Activated T-helper 1 cell treated with anti-CD3 and anti-CD28 coated beads, Interleukin-12 subunit alpha, Interleukin-12 subunit beta, Interleukin-2, Interleukin-4 antibody, amounts not matched to agents 30 ng/mL and 10 ng/mL and 1 ng/mL, durations not matched to agents 14 hours and 24 hours and 36 hours (primary cell): Measurements from ENCODE around the gene REC114. TPM values are rescaled to one million over a fixed set of nuclear protein-coding genes. Genes with fewer than 3 reads are reported as not detected.
"Not testable (repeated sequence)": the region's sequence is repeated elsewhere in the genome, so short reads cannot be mapped to it uniquely, and the experiment has no call there.

Source experiments
- DNase-seq: peaks from one replicate; pipeline ENCODE4 v3.0.0; 2021; ENCODE audit warnings: low spot score
- H3K27ac Mint-ChIP-seq: one replicate; pipeline ENCODE4 v1.8.0; 2021; ENCODE audit warnings: mild to moderate bottlenecking, mixed read lengths
- H3K27me3 Mint-ChIP-seq: one replicate; pipeline ENCODE4 v1.8.0; 2022; ENCODE audit warnings: mild to moderate bottlenecking, moderate library complexity, mixed read lengths; ENCODE audit not compliant: insufficient read depth
- H3K36me3 Mint-ChIP-seq: one replicate; pipeline ENCODE4 v1.8.0; 2021; ENCODE audit warnings: low read depth, mixed read lengths
- H3K4me1 Mint-ChIP-seq: one replicate; pipeline ENCODE4 v1.8.0; 2021; ENCODE audit warnings: low read depth, mixed read lengths
- H3K4me3 Mint-ChIP-seq: one replicate; pipeline ENCODE4 v1.8.0; 2021; ENCODE audit warnings: mild to moderate bottlenecking, moderate library complexity, mixed read lengths
- H3K9me3 Mint-ChIP-seq: one replicate; pipeline ENCODE4 v1.8.0; 2021; ENCODE audit warnings: mixed read lengths
- intact Hi-C: fragments of 100-400 bp; cut with micrococcal nuclease; formaldehyde crosslinking; loops from one replicate; pipeline ENCODE4 v1.15.1; 2024
- total RNA-seq: library from RNA; stranded (reverse); gene quantifications from 2 replicates; pipeline ENCODE4 v1.2.3, GENCODE V29; 2022

The REC114 gene
- total RNA-seq, 1 donor from 2014 or later = not detected

- Mint-ChIP-seq H3K27me3 (peaks cover 33% of the 10 kb centered on the region), H3K4me3 (no peak overlapping the region)
Measured at GRCh38 chr15:73467758-73468157, 24.8 kb downstream of the REC114 start.

GRCh38 chr15:73474785-73475184 lies 31.8 kb downstream of the REC114 start:
- Mint-ChIP-seq H3K4me3 (no peak overlapping the region), H3K36me3 (no peaks in the 10 kb centered on the region), H3K9me3 (no peaks in the 10 kb centered on the region), H3K4me1 (no peaks in the 10 kb centered on the region), H3K27me3 (peaks cover 33% of the 10 kb centered on the region), H3K27ac (no peak overlapping the region)
- intact Hi-C loops = no loop called here
- no peak for DNase-seq

More at GRCh38 chr15:73467758-73468157, 24.8 kb downstream of the REC114 start:
- intact Hi-C loops = no loop called here
- Mint-ChIP-seq H3K36me3 (no peaks in the 10 kb centered on the region), H3K9me3 (no peaks in the 10 kb centered on the region), H3K27ac (no peak overlapping the region), H3K4me1 (no peaks in the 10 kb centered on the region)
- DNase-seq = no peak

- Mint-ChIP-seq H3K9me3 (no peaks in the 10 kb centered on the region), H3K4me1 (no peaks in the 10 kb centered on the region), H3K4me3 (no peak overlapping the region), H3K27ac (no peak overlapping the region), H3K27me3 (peaks cover 26% of the 10 kb centered on the region), H3K36me3 (no peaks in the 10 kb centered on the region)
- intact Hi-C loops = no loop called here
- DNase-seq = no peak
Measured at GRCh38 chr15:73476704-73477216, 33.8 kb downstream of the REC114 start.

GRCh38 chr15:73480050-73480449 lies 37.1 kb downstream of the REC114 start:
- Mint-ChIP-seq H3K27me3 (peaks cover 15% of the 10 kb centered on the region), H3K4me1 (no peaks in the 10 kb centered on the region), H3K27ac (no peak overlapping the region), H3K36me3 (no peaks in the 10 kb centered on the region), H3K9me3 (no peaks in the 10 kb centered on the region), H3K4me3 (no peak overlapping the region)
- intact Hi-C loops = no loop called here
- DNase-seq = no peak

GRCh38 chr15:73482166-73482565 lies 39.2 kb downstream of the REC114 start:
- intact Hi-C loops = no loop called here
- Mint-ChIP-seq H3K27ac (no peak overlapping the region), H3K9me3 (no peaks in the 10 kb centered on the region), H3K4me3 (no peak overlapping the region), H3K27me3 (peaks cover 15% of the 10 kb centered on the region), H3K4me1 (no peaks in the 10 kb centered on the region), H3K36me3 (no peaks in the 10 kb centered on the region)
- DNase-seq = no peak

GRCh38 chr15:73483053-73483452 lies 40.1 kb downstream of the REC114 start:
- H3K27me3 Mint-ChIP-seq = peaks cover 15% of the 10 kb centered on the region
- H3K4me1 Mint-ChIP-seq = no peaks in the 10 kb centered on the region
- H3K27ac Mint-ChIP-seq = no peak overlapping the region
- H3K4me3 Mint-ChIP-seq = no peak overlapping the region
- DNase-seq = no peak
- intact Hi-C loops = no loop called here
- H3K36me3 Mint-ChIP-seq = no peaks in the 10 kb centered on the region
- no peaks in the 10 kb centered on the region for H3K9me3 Mint-ChIP-seq

GRCh38 chr15:73485372-73485771 lies 42.4 kb downstream of the REC114 start:
- H3K27ac Mint-ChIP-seq = no peak overlapping the region
- H3K4me1 Mint-ChIP-seq = no peaks in the 10 kb centered on the region
- no peaks in the 10 kb centered on the region for H3K36me3 Mint-ChIP-seq
- DNase-seq = no peak
- H3K4me3 Mint-ChIP-seq = no peak overlapping the region
- H3K9me3 Mint-ChIP-seq = no peaks in the 10 kb centered on the region
- intact Hi-C loops = no loop called here
- H3K27me3 Mint-ChIP-seq = peaks cover 12% of the 10 kb centered on the region

GRCh38 chr15:73485885-73486284 lies 42.9 kb downstream of the REC114 start:
- H3K4me3 Mint-ChIP-seq, H3K4me1 Mint-ChIP-seq, H3K9me3 Mint-ChIP-seq, intact Hi-C loops, DNase-seq, H3K36me3 Mint-ChIP-seq, H3K27ac Mint-ChIP-seq: not testable (repeated sequence)
- H3K27me3 Mint-ChIP-seq = peaks cover 12% of the 10 kb centered on the region

GRCh38 chr15:73488698-73489097 lies 45.7 kb downstream of the REC114 start:
- no peaks in the 10 kb centered on the region for H3K4me1 Mint-ChIP-seq
- intact Hi-C loops = no loop called here
- H3K36me3 Mint-ChIP-seq = no peaks in the 10 kb centered on the region
- H3K4me3 Mint-ChIP-seq = no peak overlapping the region
- no peak overlapping the region for H3K27ac Mint-ChIP-seq
- no peak for DNase-seq
- peaks cover 16% of the 10 kb centered on the region for H3K27me3 Mint-ChIP-seq
- H3K9me3 Mint-ChIP-seq = no peaks in the 10 kb centered on the region

- Mint-ChIP-seq H3K4me1 (no peaks in the 10 kb centered on the region), H3K9me3 (no peaks in the 10 kb centered on the region), H3K36me3 (no peaks in the 10 kb centered on the region), H3K4me3 (no peak overlapping the region), H3K27ac (no peak overlapping the region), H3K27me3 (peaks cover 26% of the 10 kb centered on the region)
- intact Hi-C loops = no loop called here
- DNase-seq = no peak
Measured at GRCh38 chr15:73493922-73494321, 51.0 kb downstream of the REC114 start.

GRCh38 chr15:73495181-73495580 lies 52.2 kb downstream of the REC114 start:
- H3K4me1 Mint-ChIP-seq = no peaks in the 10 kb centered on the region
- intact Hi-C loops = no loop called here
- DNase-seq = no peak
- no peaks in the 10 kb centered on the region for H3K9me3 Mint-ChIP-seq
- no peak overlapping the region for H3K4me3 Mint-ChIP-seq
- H3K36me3 Mint-ChIP-seq = no peaks in the 10 kb centered on the region
- no peak overlapping the region for H3K27ac Mint-ChIP-seq
- peaks cover 29% of the 10 kb centered on the region for H3K27me3 Mint-ChIP-seq

- DNase-seq = no peak
- no peak overlapping the region for H3K4me3 Mint-ChIP-seq
- H3K4me1 Mint-ChIP-seq = no peaks in the 10 kb centered on the region
- intact Hi-C loops = no loop called here
- H3K9me3 Mint-ChIP-seq = no peaks in the 10 kb centered on the region
- no peak overlapping the region for H3K27ac Mint-ChIP-seq
- no peaks in the 10 kb centered on the region for H3K36me3 Mint-ChIP-seq
- H3K27me3 Mint-ChIP-seq = peaks cover 13% of the 10 kb centered on the region
Measured at GRCh38 chr15:73500696-73501095, 57.7 kb downstream of the REC114 start.

- H3K27me3 Mint-ChIP-seq = peaks cover 11% of the 10 kb centered on the region
- no peaks in the 10 kb centered on the region for H3K9me3 Mint-ChIP-seq
- H3K4me1 Mint-ChIP-seq = no peaks in the 10 kb centered on the region
- intact Hi-C loops = no loop called here
- no peak for DNase-seq
- H3K4me3 Mint-ChIP-seq = no peak overlapping the region
- H3K27ac Mint-ChIP-seq = no peak overlapping the region
- H3K36me3 Mint-ChIP-seq = no peaks in the 10 kb centered on the region
Measured at GRCh38 chr15:73504885-73505284, 61.9 kb downstream of the REC114 start.

- Mint-ChIP-seq H3K27me3 (peaks cover 5% of the 10 kb centered on the region), H3K9me3 (no peaks in the 10 kb centered on the region), H3K36me3 (no peaks in the 10 kb centered on the region), H3K4me1 (peaks cover 4% of the 10 kb centered on the region), H3K4me3 (no peak overlapping the region), H3K27ac (no peak overlapping the region)
- no peak for DNase-seq
- intact Hi-C loops = no loop called here
Measured at GRCh38 chr15:73515527-73515926, 72.6 kb downstream of the REC114 start.
